Trophoblast cell (in vitro differentiated cells and primary cell): ENCODE measurements around the gene PTCHD4. TPM values are rescaled to one million over a fixed set of nuclear protein-coding genes. Genes with fewer than 3 reads are reported as not detected.

Experiments used
- DNase-seq, 2 donors: peaks; one replicate each; pipeline ENCODE4 v3.0.0-alpha.2; 2016
- H2AFZ ChIP-seq: 2 replicates; pipeline ENCODE4 v1.6.1; 2013; ENCODE audit warnings: low read length, moderate library complexity, mild to moderate bottlenecking; ENCODE audit not compliant: insufficient read depth, poor library complexity
- H2AK5ac ChIP-seq: 2 replicates; pipeline ENCODE4 v1.6.1; 2013; ENCODE audit warnings: mild to moderate bottlenecking, low read length
- H2BK120ac ChIP-seq: 2 replicates; pipeline ENCODE4 v1.6.1; 2013; ENCODE audit warnings: low read length, mild to moderate bottlenecking, moderate library complexity; ENCODE audit not compliant: insufficient read depth, poor library complexity
- H2BK12ac ChIP-seq: 2 replicates; pipeline ENCODE4 v1.6.1; 2013; ENCODE audit warnings: mild to moderate bottlenecking, low read length, moderate library complexity
- H2BK5ac ChIP-seq: 2 replicates; pipeline ENCODE4 v1.6.1; 2013; ENCODE audit warnings: low read length, low read depth, moderate library complexity, mild to moderate bottlenecking; ENCODE audit not compliant: poor library complexity
- H3K14ac ChIP-seq: 2 replicates; pipeline ENCODE4 v1.6.1; 2013; ENCODE audit warnings: mild to moderate bottlenecking, low read length
- H3K18ac ChIP-seq: 2 replicates; pipeline ENCODE4 v1.6.1; 2013; ENCODE audit warnings: mild to moderate bottlenecking, low read length
- H3K23ac ChIP-seq: 2 replicates; pipeline ENCODE4 v1.6.1; 2013; ENCODE audit warnings: low read length
- H3K27ac ChIP-seq: 2 replicates; pipeline ENCODE4 v1.5.1; 2013; ENCODE audit warnings: low read depth, mild to moderate bottlenecking, inconsistent platforms, low read length, moderate library complexity
- H3K27me3 ChIP-seq: 2 replicates; pipeline ENCODE4 v1.6.1; 2013; ENCODE audit warnings: inconsistent platforms, mild to moderate bottlenecking, low read length, moderate library complexity; ENCODE audit not compliant: insufficient read depth
- H3K36me3 ChIP-seq, 2 experiments: 1 replicate in 1 of 2; 2 replicates in 1 of 2; pipeline ENCODE4 v1.6.1; 2013; ENCODE audit warnings: low read length in 2 of 2, mild to moderate bottlenecking in 2 of 2, moderate library complexity in 1 of 2; ENCODE audit not compliant: insufficient read depth in 2 of 2, control insufficient read depth in 1 of 2
- H3K4ac ChIP-seq: 2 replicates; pipeline ENCODE4 v1.6.1; 2013; ENCODE audit warnings: low read depth, mild to moderate bottlenecking, low read length, moderate library complexity
- H3K4me1 ChIP-seq, 2 experiments: 1 replicate in 1 of 2; 2 replicates in 1 of 2; pipeline ENCODE4 v1.6.1; 2013; ENCODE audit warnings: low read length in 2 of 2, mild to moderate bottlenecking in 2 of 2, moderate library complexity in 1 of 2; ENCODE audit not compliant: insufficient read depth in 2 of 2, control insufficient read depth in 1 of 2
- H3K4me2 ChIP-seq: 2 replicates; pipeline ENCODE4 v1.6.1; 2013; ENCODE audit warnings: inconsistent platforms, mild to moderate bottlenecking, low read length, moderate library complexity
- H3K4me3 ChIP-seq: 2 replicates; pipeline ENCODE4 v1.5.1; 2013; ENCODE audit warnings: mild to moderate bottlenecking, low read depth, low read length, inconsistent platforms
- H3K79me1 ChIP-seq: one replicate; pipeline ENCODE4 v1.6.1; 2013; ENCODE audit warnings: low read length
- H3K79me2 ChIP-seq: 2 replicates; pipeline ENCODE4 v1.6.1; 2013; ENCODE audit warnings: low read length, mild to moderate bottlenecking; ENCODE audit not compliant: control insufficient read depth, insufficient read depth, poor library complexity
- H3K9ac ChIP-seq: 2 replicates; pipeline ENCODE4 v1.6.1; 2013; ENCODE audit warnings: mild to moderate bottlenecking, low read length
- H3K9me3 ChIP-seq: 2 replicates; pipeline ENCODE4 v1.6.1; 2013; ENCODE audit warnings: low read depth, mild to moderate bottlenecking, control low read depth, inconsistent platforms, low read length; ENCODE audit not compliant: insufficient read depth
- H4K12ac ChIP-seq: 2 replicates; pipeline ENCODE4 v1.6.1; 2013; ENCODE audit warnings: low read depth, mild to moderate bottlenecking, low read length, moderate library complexity
- H4K8ac ChIP-seq: 2 replicates; pipeline ENCODE4 v1.6.1; 2013; ENCODE audit warnings: low read depth, mild to moderate bottlenecking, low read length, moderate library complexity
- H4K91ac ChIP-seq: one replicate; pipeline ENCODE4 v1.6.1; 2013; ENCODE audit warnings: low read depth, mild to moderate bottlenecking, low read length, moderate library complexity
- WGBS: extraction: QIAGEN DNeasy Blood & Tissue Kit; methylation state at CpG from one replicate; pipeline ENCODE4 v1.1.7; 2013; ENCODE audit warnings: missing lambda C conversion rate; ENCODE audit not compliant: insufficient read length, insufficient coverage; ENCODE audit errors: extremely low coverage; 5-methylcytosine and 5-hydroxymethylcytosine counted together
- polyA plus RNA-seq: library from polyadenylated mRNA; stranded (reverse); fragments of 200-250 nt; gene quantifications from 2 replicates; pipeline ENCODE4 v1.2.3, GENCODE V29; 2013

PTCHD4 gene
- polyA plus RNA-seq: 7.5 and 8.1 TPM in 2 replicates

DNA sequence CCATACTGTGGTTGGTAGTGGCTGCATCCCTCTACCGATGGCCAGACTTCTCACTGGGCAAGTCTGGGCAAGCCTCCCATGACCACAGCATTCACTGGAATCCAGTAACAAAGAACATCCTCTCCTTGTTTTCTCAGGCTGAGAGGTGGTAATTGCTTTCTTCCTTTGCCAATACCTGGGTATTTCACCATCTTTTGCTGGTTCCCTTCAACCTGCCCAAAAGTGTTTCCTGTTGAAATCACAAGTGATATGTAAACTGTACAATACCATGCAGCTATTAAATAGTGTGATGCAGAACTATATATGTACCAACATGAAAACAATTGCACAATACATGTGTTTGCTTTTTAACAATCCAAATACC lies at the start of gene PTCHD4:
Gene PTCHD4, minus strand, starts transcription at position 55 of the 364 bp plus-strand sequence. CDS start 42,240 bp downstream, outside the sequence.
- peak within 1 kb of the TSS; percentile 93 for H4K8ac ChIP-seq
- peak; percentile 22 to 48 for DNase-seq
- peak within 1 kb of the TSS; percentile 47 for H3K4me3 ChIP-seq
- H3K27me3 ChIP-seq: no peaks in the 10 kb centered on the region
- H2BK12ac ChIP-seq: peak within 1 kb of the TSS; percentile 95
- H3K14ac ChIP-seq: peak within 1 kb of the TSS; percentile 90
- H3K79me2 ChIP-seq: peaks cover 2% of the 10 kb centered on the region
- WGBS: no CpG with 5 or more reads among the region's 1 CpG
- H3K27ac ChIP-seq: peak within 1 kb of the TSS; percentile 71
- H2BK5ac ChIP-seq: peak within 1 kb of the TSS; percentile 97
- H3K18ac ChIP-seq: no peak within 1 kb of the TSS
- H3K4me1 ChIP-seq: peaks cover 0 to 2% of the 10 kb centered on the region in 2 experiments
- peak within 1 kb of the TSS; percentile 67 for H3K9ac ChIP-seq
- no peaks in the 10 kb centered on the region for H3K9me3 ChIP-seq
- peaks cover 3% of the 10 kb centered on the region for H3K79me1 ChIP-seq
- peak within 1 kb of the TSS; percentile 92 for H2AK5ac ChIP-seq
- peak within 1 kb of the TSS; percentile 100 for H2BK120ac ChIP-seq
- H2AFZ ChIP-seq: peak within 1 kb of the TSS; percentile 70
- H4K91ac ChIP-seq: peak within 1 kb of the TSS; percentile 96
- H4K12ac ChIP-seq: peak within 1 kb of the TSS; percentile 99
- no peak within 1 kb of the TSS for H3K23ac ChIP-seq
- peak within 1 kb of the TSS; percentile 53 for H3K4me2 ChIP-seq
- no peaks in the 10 kb centered on the region for H3K36me3 ChIP-seq
- H3K4ac ChIP-seq: peak within 1 kb of the TSS; percentile 98

DNA sequence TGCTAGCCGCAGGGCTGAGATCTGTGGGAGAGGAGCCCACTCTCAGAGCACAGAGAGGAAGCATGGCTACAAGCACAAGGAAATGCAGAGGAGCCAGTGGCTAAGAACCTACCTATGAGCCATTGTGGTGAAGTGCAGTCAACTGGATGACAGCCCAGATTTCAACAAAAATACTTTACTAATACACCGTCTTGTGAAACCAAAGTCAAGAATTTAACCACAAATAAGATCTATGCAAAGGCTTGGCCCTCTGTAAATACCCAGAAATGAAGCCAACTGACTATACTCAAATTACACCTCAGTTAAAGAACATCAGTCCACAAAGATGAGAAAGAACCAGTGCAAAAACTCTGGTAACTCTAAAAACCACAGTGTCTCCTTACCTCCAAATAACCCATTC lies 40.1 kb upstream of the PTCHD4 start:
- no peak for DNase-seq
- Histone ChIP-seq H2AK5ac (no peak overlapping the region), H2AFZ (no peak overlapping the region), H4K8ac (no peak overlapping the region), H3K18ac (no peak overlapping the region), H3K36me3 (no peaks in the 10 kb centered on the region), H3K4ac (no peak overlapping the region), H4K91ac (no peak overlapping the region), H3K9me3 (peaks cover 4% of the 10 kb centered on the region), H3K79me2 (no peaks in the 10 kb centered on the region), H3K27ac (no peak overlapping the region), H3K9ac (no peak overlapping the region), H3K27me3 (no peaks in the 10 kb centered on the region), H3K14ac (no peak overlapping the region), H3K4me2 (no peak overlapping the region), H3K4me1 (no peaks in the 10 kb centered on the region), H3K4me3 (no peak overlapping the region), H2BK12ac (no peak overlapping the region), H2BK120ac (no peak overlapping the region), H4K12ac (no peak overlapping the region), H3K79me1 (no peaks in the 10 kb centered on the region), H2BK5ac (no peak overlapping the region), H3K23ac (no peak overlapping the region)
- no CpG with 5 or more reads among the region's 2 CpGs for WGBS

DNA sequence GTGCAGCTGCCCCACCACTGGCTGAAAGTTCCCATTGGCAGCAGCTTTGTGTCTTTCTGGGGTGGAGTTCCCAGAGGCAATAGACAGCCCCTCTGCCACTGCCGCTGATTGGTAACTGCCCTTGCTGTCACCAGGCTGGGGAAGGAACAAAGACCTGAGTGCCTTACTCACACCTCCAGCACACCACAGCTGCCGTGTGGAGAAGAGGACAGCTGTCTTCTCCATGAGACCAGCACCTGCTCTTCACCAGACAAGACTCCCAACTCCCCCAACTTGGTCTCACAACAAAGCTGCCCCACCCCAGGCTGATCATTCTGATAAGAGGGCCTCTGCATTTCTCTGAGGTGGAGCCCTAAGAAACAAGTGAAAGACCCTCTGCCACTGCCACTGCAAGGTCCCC lies 39.7 kb upstream of the PTCHD4 start:
- Histone ChIP-seq H3K14ac (no peak overlapping the region), H3K27me3 (no peaks in the 10 kb centered on the region), H4K12ac (no peak overlapping the region), H3K9ac (no peak overlapping the region), H3K79me2 (no peaks in the 10 kb centered on the region), H2AK5ac (no peak overlapping the region), H3K27ac (no peak overlapping the region), H3K23ac (no peak overlapping the region), H3K18ac (no peak overlapping the region), H3K4me2 (no peak overlapping the region), H3K4me1 (no peaks in the 10 kb centered on the region), H2BK120ac (no peak overlapping the region), H4K91ac (no peak overlapping the region), H2AFZ (no peak overlapping the region), H3K4me3 (no peak overlapping the region), H2BK5ac (no peak overlapping the region), H3K79me1 (no peaks in the 10 kb centered on the region), H3K36me3 (no peaks in the 10 kb centered on the region), H4K8ac (no peak overlapping the region), H3K9me3 (peaks cover 4% of the 10 kb centered on the region), H3K4ac (no peak overlapping the region), H2BK12ac (no peak overlapping the region)
- no CpG with 5 or more reads among the region's 2 CpGs for WGBS
- no peak for DNase-seq

DNA sequence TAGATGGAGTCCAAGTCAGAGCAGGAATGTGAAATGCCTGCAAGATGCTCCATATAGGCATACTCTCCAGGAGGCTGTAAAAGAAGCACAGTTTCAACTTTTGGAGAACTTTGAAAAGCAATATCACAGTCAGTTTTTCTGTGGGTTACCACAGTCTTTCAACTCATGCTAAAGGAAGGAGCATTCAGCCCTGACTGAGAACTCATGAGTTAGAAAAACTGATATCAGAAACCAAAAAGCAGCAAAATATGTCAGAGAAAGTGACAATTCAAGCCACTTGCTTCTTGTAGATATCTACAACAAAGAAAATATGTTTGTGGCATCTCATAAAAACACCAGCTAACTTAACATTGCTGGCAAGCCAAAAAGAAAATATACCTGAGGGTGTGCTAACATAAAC lies 36.1 kb upstream of the PTCHD4 start:
- H3K4me2 ChIP-seq: no peak overlapping the region
- no peak overlapping the region for H2BK120ac ChIP-seq
- no peaks in the 10 kb centered on the region for H3K79me2 ChIP-seq
- H3K14ac ChIP-seq: no peak overlapping the region
- no peak overlapping the region for H3K9ac ChIP-seq
- H4K12ac ChIP-seq: no peak overlapping the region
- no peak overlapping the region for H4K91ac ChIP-seq
- no peak overlapping the region for H2AFZ ChIP-seq
- no peak overlapping the region for H2AK5ac ChIP-seq
- no peaks in the 10 kb centered on the region for H3K4me1 ChIP-seq
- no peaks in the 10 kb centered on the region for H3K36me3 ChIP-seq
- no peak overlapping the region for H4K8ac ChIP-seq
- no peaks in the 10 kb centered on the region for H3K27me3 ChIP-seq
- no peaks in the 10 kb centered on the region for H3K79me1 ChIP-seq
- no peak overlapping the region for H3K4ac ChIP-seq
- no peak overlapping the region for H3K27ac ChIP-seq
- no peak overlapping the region for H2BK12ac ChIP-seq
- no peak overlapping the region for H2BK5ac ChIP-seq
- H3K9me3 ChIP-seq: peaks cover 4% of the 10 kb centered on the region
- H3K4me3 ChIP-seq: no peak overlapping the region
- DNase-seq: no peak
- H3K18ac ChIP-seq: no peak overlapping the region
- no peak overlapping the region for H3K23ac ChIP-seq
